Activated naive CD8-positive, alpha-beta T cell treated with anti-CD3 and anti-CD28 coated beads, Interleukin-2, amount 50 U/mL, for 16 hours (primary cell): Measurements from ENCODE around the gene CES5A.
"Not testable (repeated sequence)": the region's sequence is repeated elsewhere in the genome, so short reads cannot be mapped to it uniquely, and the experiment has no call there.

ENCODE experiments used
- DNase-seq: peaks from one replicate; pipeline ENCODE4 v3.0.0-alpha.2; 2020; ENCODE audit warnings: low read depth, low spot score

Gene CES5A

GRCh38 chr16:55829232-55829631 lies 45.9 kb downstream of the CES5A start:
- not testable (repeated sequence) for DNase-seq

- no peak for DNase-seq
Observed at GRCh38 chr16:55828680-55829079, 46.5 kb downstream of the CES5A start.

- no peak for DNase-seq
Observed at GRCh38 chr16:55825115-55825728, 50.0 kb downstream of the CES5A start.

- DNase-seq = no peak
Observed at GRCh38 chr16:55824473-55825000, 50.6 kb downstream of the CES5A start.

- no peak for DNase-seq
Observed at GRCh38 chr16:55822280-55822810, 52.8 kb downstream of the CES5A start.

GRCh38 chr16:55821210-55821609 lies 54.0 kb downstream of the CES5A start:
- no peak for DNase-seq

GRCh38 chr16:55820615-55821014 lies 54.6 kb downstream of the CES5A start:
- no peak for DNase-seq

GRCh38 chr16:55817236-55817912 lies 57.8 kb downstream of the CES5A start:
- no peak for DNase-seq

GRCh38 chr16:55816222-55816621 lies 59.0 kb downstream of the CES5A start:
- DNase-seq = not testable (repeated sequence)

- DNase-seq = no peak
Observed at GRCh38 chr16:55815320-55815719, 59.9 kb downstream of the CES5A start.

GRCh38 chr16:55814174-55814573 lies 61.0 kb downstream of the CES5A start:
- DNase-seq = not testable (repeated sequence)

- DNase-seq = not testable (repeated sequence)
Observed at GRCh38 chr16:55813730-55814129, 61.4 kb downstream of the CES5A start.

GRCh38 chr16:55812951-55813350 lies 62.2 kb downstream of the CES5A start:
- DNase-seq = no peak

GRCh38 chr16:55811811-55812210 lies 63.4 kb downstream of the CES5A start:
- DNase-seq = no peak

- DNase-seq = no peak
Observed at GRCh38 chr16:55810451-55810961, 64.7 kb downstream of the CES5A start.

- DNase-seq = no peak
Observed at GRCh38 chr16:55809851-55810250, 65.3 kb downstream of the CES5A start.

- DNase-seq = no peak
Observed at GRCh38 chr16:55809386-55809785, 65.8 kb downstream of the CES5A start.

- not testable (repeated sequence) for DNase-seq
Observed at GRCh38 chr16:55808286-55808685, 66.9 kb downstream of the CES5A start.

- not testable (repeated sequence) for DNase-seq
Observed at GRCh38 chr16:55805104-55805503, 70.1 kb downstream of the CES5A start.

- DNase-seq = not testable (repeated sequence)
Observed at GRCh38 chr16:55803681-55804080, 71.5 kb downstream of the CES5A start.
